ENCODE measurements around the gene RABGAP1.

The RABGAP1 gene

GRCh38 chr9:123043081-123043939 is 102.5 kb downstream of the RABGAP1 start:
- Histone ChIP-seq H3K27me3 (ENCODE audit: insufficient read depth, low read depth, severe bottlenecking) (no peaks in the 10 kb centered on the region), H3K4me3 (ENCODE audit: low read depth, low read length) (no peak overlapping the region), H3K9me3 (ENCODE audit: severe bottlenecking) (no peaks in the 10 kb centered on the region), H3K36me3 (peaks cover 11% of the 10 kb centered on the region), H3K27ac (no peak overlapping the region)
- DNase-seq: no peak
- TF ChIP-seq CTCF (IDR thresholded peaks at IDR 0.05; ENCODE audit: low read depth, low read length): no peak

- no peak for DNase-seq
- TF ChIP-seq CTCF (IDR thresholded peaks at IDR 0.05; ENCODE audit: low read depth, low read length): no peak
- H3K4me3 ChIP-seq (ENCODE audit: low read depth, low read length): no peak overlapping the region
- peaks cover 6% of the 10 kb centered on the region for H3K36me3 ChIP-seq
- H3K27ac ChIP-seq: no peak overlapping the region
- H3K9me3 ChIP-seq (ENCODE audit: severe bottlenecking): no peaks in the 10 kb centered on the region
- H3K27me3 ChIP-seq (ENCODE audit: insufficient read depth, low read depth, severe bottlenecking): no peaks in the 10 kb centered on the region
These were observed 103.8 kb downstream of the RABGAP1 start for GRCh38 chr9:123044586-123044985.

GRCh38 chr9:123046406-123047195 is 105.8 kb downstream of the RABGAP1 start:
- Histone ChIP-seq H3K9me3 (ENCODE audit: severe bottlenecking) (no peaks in the 10 kb centered on the region), H3K27me3 (ENCODE audit: insufficient read depth, low read depth, severe bottlenecking) (no peaks in the 10 kb centered on the region), H3K4me3 (ENCODE audit: low read depth, low read length) (no peak overlapping the region), H3K36me3 (peaks cover 2% of the 10 kb centered on the region; the same call in 1 of the 2 replicates), H3K27ac (no peak overlapping the region)
- no peak for TF ChIP-seq CTCF (IDR thresholded peaks at IDR 0.05; ENCODE audit: low read depth, low read length)
- peak; percentile 35 for DNase-seq

- no peak for DNase-seq
- H3K27ac ChIP-seq: no peak overlapping the region
- no peak for TF ChIP-seq CTCF (IDR thresholded peaks at IDR 0.05; ENCODE audit: low read depth, low read length)
- H3K27me3 ChIP-seq (ENCODE audit: insufficient read depth, low read depth, severe bottlenecking): no peaks in the 10 kb centered on the region
- no peaks in the 10 kb centered on the region; the same call in 1 of the 2 replicates for H3K36me3 ChIP-seq
- no peak overlapping the region for H3K4me3 ChIP-seq (ENCODE audit: low read depth, low read length)
- H3K9me3 ChIP-seq (ENCODE audit: severe bottlenecking): no peaks in the 10 kb centered on the region
These were observed 107.9 kb downstream of the RABGAP1 start for GRCh38 chr9:123048748-123049147.

- Histone ChIP-seq H3K27ac (no peak overlapping the region), H3K9me3 (ENCODE audit: severe bottlenecking) (no peaks in the 10 kb centered on the region), H3K36me3 (peaks cover 4% of the 10 kb centered on the region), H3K27me3 (ENCODE audit: insufficient read depth, low read depth, severe bottlenecking) (no peaks in the 10 kb centered on the region), H3K4me3 (ENCODE audit: low read depth, low read length) (no peak overlapping the region)
- TF ChIP-seq CTCF (IDR thresholded peaks at IDR 0.05; ENCODE audit: low read depth, low read length): no peak
- DNase-seq: no peak
These were observed 108.9 kb downstream of the RABGAP1 start for GRCh38 chr9:123049589-123050222.

Data from WERI-Rb-1 (cell line).